ENCODE results near the gene RNF182. TPM values are rescaled to one million over a fixed set of nuclear protein-coding genes. Genes with fewer than 3 reads are reported as not detected.

Gene RNF182
- total and polyA plus RNA-seq, 2 donors (not counting 1 experiment from before 2014, with no cell fraction given), result 2.5 to 14.1 TPM

GRCh38 chr6:13978787-13979186 lies 54.0 kb downstream of the RNF182 start:
- DNase-seq (ENCODE audit: low read depth in 2 of 2), result no peak
- Histone ChIP-seq H3K9me3 (ENCODE audit: control insufficient read depth, insufficient read depth, low read depth, low read length) (no peaks in the 10 kb centered on the region), H3K27me3 (ENCODE audit: control insufficient read depth, insufficient read depth, low read length) (no peaks in the 10 kb centered on the region), H3K4me3 (replicated peaks in 1 of 4; ENCODE audit: control extremely low read depth in 1 of 4, insufficient read depth in 1 of 4, low read depth in 3 of 4, low read length in 4 of 4) (no peak overlapping the region), H3K9ac (ENCODE audit: insufficient read depth, low read length) (no peak overlapping the region), H3K27ac (ENCODE audit: insufficient read depth, low read length) (no peak overlapping the region), H4K20me1 (ENCODE audit: control insufficient read depth, extremely low read depth, insufficient read depth, low read length) (no peaks in the 10 kb centered on the region), H2AFZ (ENCODE audit: low read length) (no peak overlapping the region), H3K4me1 (ENCODE audit: control insufficient read depth, extremely low read depth, insufficient read depth, low read length) (no peaks in the 10 kb centered on the region), H3K79me2 (ENCODE audit: control insufficient read depth, insufficient read depth, low read length) (no peaks in the 10 kb centered on the region), H3K4me2 (ENCODE audit: extremely low read depth, insufficient read depth, low read length) (no peak overlapping the region), H3K36me3 (ENCODE audit: control insufficient read depth, insufficient read depth, low read length) (no peaks in the 10 kb centered on the region)
- TF ChIP-seq CTCF (conservative IDR thresholded peaks at IDR 0.05 in 1 of 2, IDR thresholded peaks at IDR 0.05 in 1 of 2; ENCODE audit: low read depth in 1 of 2, low read length in 2 of 2), result no peak
- no peak for TF ChIP-seq EZH2 (IDR thresholded peaks at IDR 0.05; ENCODE audit: low read length, missing control alignments)

DNA sequence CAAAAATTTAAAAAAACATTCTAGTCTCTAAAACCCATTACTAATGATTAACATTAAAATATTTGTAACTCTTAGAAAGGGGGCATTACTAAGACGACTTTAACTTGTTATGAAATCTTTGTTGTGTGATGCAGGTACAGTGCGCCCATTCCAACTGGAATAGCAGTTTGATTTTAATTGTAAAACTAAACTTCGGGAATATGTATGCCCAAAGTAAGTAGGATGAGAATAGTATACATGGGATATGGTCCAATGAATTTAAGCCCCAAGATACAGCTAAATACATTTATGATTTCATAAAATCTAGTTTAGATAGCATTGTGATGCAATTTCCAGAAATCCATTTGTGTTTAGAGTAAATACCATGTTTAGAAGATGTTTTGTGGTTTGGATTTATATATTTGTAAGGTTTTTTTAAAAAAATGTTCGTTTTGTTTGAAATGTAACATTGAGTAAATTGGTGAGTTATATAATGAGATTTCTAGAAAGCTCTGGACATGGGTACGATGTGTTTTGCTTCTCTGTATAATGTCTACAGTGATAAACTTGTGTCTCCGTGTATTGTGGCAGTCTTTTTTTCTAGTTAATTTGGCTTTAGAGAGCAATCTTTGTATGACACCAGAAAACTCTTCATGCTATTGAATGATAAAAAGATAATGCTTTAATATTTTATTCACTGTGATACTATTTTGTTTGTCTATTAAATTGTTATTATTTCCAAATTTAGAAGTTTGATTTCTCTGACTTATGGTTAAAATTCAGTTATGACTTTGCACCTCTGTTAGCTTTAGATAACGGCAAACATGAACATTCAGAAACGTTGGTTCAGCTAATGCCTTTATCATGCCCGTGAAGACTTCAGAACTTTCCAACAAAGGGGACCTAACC lies 54.8 kb downstream of the RNF182 start:
- TF ChIP-seq EZH2 (IDR thresholded peaks at IDR 0.05; ENCODE audit: low read length, missing control alignments) (no peak), CTCF (conservative IDR thresholded peaks at IDR 0.05 in 1 of 2, IDR thresholded peaks at IDR 0.05 in 1 of 2; ENCODE audit: low read depth in 1 of 2, low read length in 2 of 2) (no peak)
- no peaks in the 10 kb centered on the region for H3K4me1 ChIP-seq (ENCODE audit: control insufficient read depth, extremely low read depth, insufficient read depth, low read length)
- no peak overlapping the region for H2AFZ ChIP-seq (ENCODE audit: low read length)
- H3K4me2 ChIP-seq (ENCODE audit: extremely low read depth, insufficient read depth, low read length), result no peak overlapping the region
- no peak overlapping the region for H3K27ac ChIP-seq (ENCODE audit: insufficient read depth, low read length)
- H3K9me3 ChIP-seq (ENCODE audit: control insufficient read depth, insufficient read depth, low read depth, low read length), result no peaks in the 10 kb centered on the region
- no peak overlapping the region for H3K9ac ChIP-seq (ENCODE audit: insufficient read depth, low read length)
- no peak overlapping the region for H3K4me3 ChIP-seq (replicated peaks in 1 of 4; ENCODE audit: control extremely low read depth in 1 of 4, insufficient read depth in 1 of 4, low read depth in 3 of 4, low read length in 4 of 4)
- H3K36me3 ChIP-seq (ENCODE audit: control insufficient read depth, insufficient read depth, low read length), result no peaks in the 10 kb centered on the region
- DNase-seq (ENCODE audit: low read depth in 2 of 2), result no peak
- no peaks in the 10 kb centered on the region for H3K27me3 ChIP-seq (ENCODE audit: control insufficient read depth, insufficient read depth, low read length)
- no peaks in the 10 kb centered on the region for H4K20me1 ChIP-seq (ENCODE audit: control insufficient read depth, extremely low read depth, insufficient read depth, low read length)
- no peaks in the 10 kb centered on the region for H3K79me2 ChIP-seq (ENCODE audit: control insufficient read depth, insufficient read depth, low read length)

GRCh38 chr6:13980534-13980933 lies 55.8 kb downstream of the RNF182 start:
- no peak overlapping the region for H3K4me3 ChIP-seq (replicated peaks in 1 of 4; ENCODE audit: control extremely low read depth in 1 of 4, insufficient read depth in 1 of 4, low read depth in 3 of 4, low read length in 4 of 4)
- TF ChIP-seq CTCF (conservative IDR thresholded peaks at IDR 0.05 in 1 of 2, IDR thresholded peaks at IDR 0.05 in 1 of 2; ENCODE audit: low read depth in 1 of 2, low read length in 2 of 2) (no peak), EZH2 (IDR thresholded peaks at IDR 0.05; ENCODE audit: low read length, missing control alignments) (no peak)
- no peaks in the 10 kb centered on the region for H4K20me1 ChIP-seq (ENCODE audit: control insufficient read depth, extremely low read depth, insufficient read depth, low read length)
- no peak for DNase-seq (ENCODE audit: low read depth in 2 of 2)
- no peak overlapping the region for H2AFZ ChIP-seq (ENCODE audit: low read length)
- H3K9me3 ChIP-seq (ENCODE audit: control insufficient read depth, insufficient read depth, low read depth, low read length), result no peaks in the 10 kb centered on the region
- no peaks in the 10 kb centered on the region for H3K27me3 ChIP-seq (ENCODE audit: control insufficient read depth, insufficient read depth, low read length)
- no peak overlapping the region for H3K27ac ChIP-seq (ENCODE audit: insufficient read depth, low read length)
- H3K4me2 ChIP-seq (ENCODE audit: extremely low read depth, insufficient read depth, low read length), result no peak overlapping the region
- H3K9ac ChIP-seq (ENCODE audit: insufficient read depth, low read length), result no peak overlapping the region
- no peaks in the 10 kb centered on the region for H3K79me2 ChIP-seq (ENCODE audit: control insufficient read depth, insufficient read depth, low read length)
- H3K4me1 ChIP-seq (ENCODE audit: control insufficient read depth, extremely low read depth, insufficient read depth, low read length), result no peaks in the 10 kb centered on the region
- H3K36me3 ChIP-seq (ENCODE audit: control insufficient read depth, insufficient read depth, low read length), result no peaks in the 10 kb centered on the region
